ENCODE measurements around the gene ROCK2. TPM values are rescaled to one million over a fixed set of nuclear protein-coding genes. Genes with fewer than 3 reads are reported as not detected.

Gene ROCK2
- total RNA-seq, 1 experiment from 2014 or later: 25.9 TPM

GRCh38 chr2:11356764-11357163 lies 12.3 kb upstream of the ROCK2 start:
- Mint-ChIP-seq H3K4me1 (peaks cover 10% of the 10 kb centered on the region), H3K27me3 (ENCODE audit: low read depth) (peaks cover 3% of the 10 kb centered on the region; the same call in 1 of the 2 replicates), H3K27ac (no peak overlapping the region), H3K9me3 (no peaks in the 10 kb centered on the region), H3K36me3 (no peaks in the 10 kb centered on the region), H3K4me3 (no peak overlapping the region)
- DNase-seq (ENCODE audit: low spot score) (no peak), ATAC-seq (no peak)
- TF ChIP-seq NFATC4 (CRISPR knock-in tag; IDR thresholded peaks at IDR 0.05) (no peak), ZNF532 (CRISPR knock-in tag; IDR thresholded peaks at IDR 0.05; ENCODE audit: borderline replicate concordance) (no peak), ELF4 (CRISPR knock-in tag; IDR thresholded peaks at IDR 0.05; ENCODE audit: low read depth) (no peak), CTCF (IDR thresholded peaks at IDR 0.05) (no peak), FOXP1 (CRISPR knock-in tag; IDR thresholded peaks at IDR 0.05; ENCODE audit: borderline replicate concordance) (no peak), MLX (CRISPR knock-in tag; IDR thresholded peaks at IDR 0.05) (no peak), ZNF281 (CRISPR knock-in tag; IDR thresholded peaks at IDR 0.05) (no peak), USF1 (CRISPR knock-in tag; IDR thresholded peaks at IDR 0.05) (no peak), GABPB1 (CRISPR knock-in tag; IDR thresholded peaks at IDR 0.05) (no peak), HMGA2 (CRISPR knock-in tag; IDR thresholded peaks at IDR 0.05) (no peak), USF2 (CRISPR knock-in tag; IDR thresholded peaks at IDR 0.05) (no peak), ZNF121 (CRISPR knock-in tag; IDR thresholded peaks at IDR 0.05) (no peak), STAT6 (CRISPR knock-in tag; conservative IDR thresholded peaks at IDR 0.05; ENCODE audit: low read depth) (no peak), FOXJ3 (CRISPR knock-in tag; IDR thresholded peaks at IDR 0.05; ENCODE audit: borderline replicate concordance) (no peak), CBFB (CRISPR knock-in tag; IDR thresholded peaks at IDR 0.05; ENCODE audit: low read depth) (no peak), ZNF317 (CRISPR knock-in tag; IDR thresholded peaks at IDR 0.05; ENCODE audit: borderline replicate concordance, low read depth) (no peak)
- ChIA-PET CTCF (no interaction called here), POLR2A (no interaction called here)

All from WTC11 (cell line).